ENCODE results near the gene NINJ2. TPM values are rescaled to one million over a fixed set of nuclear protein-coding genes. Genes with fewer than 3 reads are reported as not detected.

The NINJ2 gene
- total and polyA plus RNA-seq, 10 of the 15 experiments (the other 5 are each of a cell fraction or from before 2014, with no cell fraction given): 8.9 to 51.6 (median 21.3) TPM

- TF ChIP-seq, protein P1, sequence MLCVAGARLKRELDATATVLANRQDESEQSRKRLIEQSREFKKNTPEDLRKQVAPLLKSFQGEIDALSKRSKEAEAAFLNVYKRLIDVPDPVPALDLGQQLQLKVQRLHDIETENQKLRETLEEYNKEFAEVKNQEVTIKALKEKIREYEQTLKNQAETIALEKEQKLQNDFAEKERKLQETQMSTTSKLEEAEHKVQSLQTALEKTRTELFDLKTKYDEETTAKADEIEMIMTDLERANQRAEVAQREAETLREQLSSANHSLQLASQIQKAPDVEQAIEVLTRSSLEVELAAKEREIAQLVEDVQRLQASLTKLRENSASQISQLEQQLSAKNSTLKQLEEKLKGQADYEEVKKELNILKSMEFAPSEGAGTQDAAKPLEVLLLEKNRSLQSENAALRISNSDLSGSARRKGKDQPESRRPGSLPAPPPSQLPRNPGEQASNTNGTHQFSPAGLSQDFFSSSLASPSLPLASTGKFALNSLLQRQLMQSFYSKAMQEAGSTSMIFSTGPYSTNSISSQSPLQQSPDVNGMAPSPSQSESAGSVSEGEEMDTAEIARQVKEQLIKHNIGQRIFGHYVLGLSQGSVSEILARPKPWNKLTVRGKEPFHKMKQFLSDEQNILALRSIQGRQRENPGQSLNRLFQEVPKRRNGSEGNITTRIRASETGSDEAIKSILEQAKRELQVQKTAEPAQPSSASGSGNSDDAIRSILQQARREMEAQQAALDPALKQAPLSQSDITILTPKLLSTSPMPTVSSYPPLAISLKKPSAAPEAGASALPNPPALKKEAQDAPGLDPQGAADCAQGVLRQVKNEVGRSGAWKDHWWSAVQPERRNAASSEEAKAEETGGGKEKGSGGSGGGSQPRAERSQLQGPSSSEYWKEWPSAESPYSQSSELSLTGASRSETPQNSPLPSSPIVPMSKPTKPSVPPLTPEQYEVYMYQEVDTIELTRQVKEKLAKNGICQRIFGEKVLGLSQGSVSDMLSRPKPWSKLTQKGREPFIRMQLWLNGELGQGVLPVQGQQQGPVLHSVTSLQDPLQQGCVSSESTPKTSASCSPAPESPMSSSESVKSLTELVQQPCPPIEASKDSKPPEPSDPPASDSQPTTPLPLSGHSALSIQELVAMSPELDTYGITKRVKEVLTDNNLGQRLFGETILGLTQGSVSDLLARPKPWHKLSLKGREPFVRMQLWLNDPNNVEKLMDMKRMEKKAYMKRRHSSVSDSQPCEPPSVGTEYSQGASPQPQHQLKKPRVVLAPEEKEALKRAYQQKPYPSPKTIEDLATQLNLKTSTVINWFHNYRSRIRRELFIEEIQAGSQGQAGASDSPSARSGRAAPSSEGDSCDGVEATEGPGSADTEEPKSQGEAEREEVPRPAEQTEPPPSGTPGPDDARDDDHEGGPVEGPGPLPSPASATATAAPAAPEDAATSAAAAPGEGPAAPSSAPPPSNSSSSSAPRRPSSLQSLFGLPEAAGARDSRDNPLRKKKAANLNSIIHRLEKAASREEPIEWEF (IDR thresholded peaks at IDR 0.05; ENCODE audit: insufficient replicate concordance, low read depth, low read length): no peak
- no peak for TF ChIP-seq RCOR1 (conservative IDR thresholded peaks at IDR 0.05; ENCODE audit: low read depth, low read length)
These were observed 138.9 kb downstream of the NINJ2 start (continued) for GRCh38 chr12:524167-524951.

DNA sequence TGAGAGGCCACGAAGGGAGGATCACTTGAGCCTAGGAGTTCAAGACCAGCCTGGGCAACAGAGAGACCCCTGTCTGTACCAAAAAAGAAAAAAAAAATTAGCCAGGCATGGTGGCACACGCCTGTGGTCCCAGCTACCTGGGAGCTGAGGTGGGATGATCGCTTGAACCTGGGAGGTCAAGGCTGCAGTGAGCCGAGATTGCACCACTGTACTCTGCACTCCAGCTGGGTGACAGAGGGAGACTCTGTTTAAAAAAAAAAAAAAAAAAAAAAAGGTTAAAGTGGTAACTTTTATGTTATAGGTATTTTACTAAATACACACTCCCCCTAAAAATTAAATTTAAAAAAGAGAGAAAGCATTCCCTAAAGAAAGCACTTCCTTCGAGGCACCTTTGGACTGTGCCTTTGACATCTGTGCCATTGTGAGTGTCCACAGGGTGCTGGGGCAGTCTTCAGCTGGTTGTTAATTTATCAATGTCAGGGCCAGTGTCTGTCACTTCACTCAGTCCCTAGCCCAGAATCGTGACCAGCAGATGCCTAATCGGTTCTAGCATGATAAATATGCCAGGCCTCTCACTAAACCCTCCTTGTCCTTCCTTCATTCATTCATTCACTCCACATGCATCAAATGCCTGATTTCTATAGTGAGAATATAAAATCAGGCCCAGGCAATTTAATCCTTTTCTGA is 140.4 kb downstream of the NINJ2 start:
- ATAC-seq: no peak
- Histone ChIP-seq H3K36me3 (ENCODE audit: control insufficient read depth in 2 of 2, insufficient read depth in 2 of 2, low read length in 1 of 2) (no peaks in the 10 kb centered on the region), H4K20me1 (ENCODE audit: control insufficient read depth, insufficient read depth) (no peaks in the 10 kb centered on the region), H3K79me2 (ENCODE audit: control insufficient read depth, insufficient read depth, low read length) (no peaks in the 10 kb centered on the region), H3K4me2 (ENCODE audit: control insufficient read depth, insufficient read depth) (no peak overlapping the region), H2AFZ (ENCODE audit: control insufficient read depth, low read depth, low read length) (no peak overlapping the region), H3K9ac (ENCODE audit: control insufficient read depth, insufficient read depth, low read length) (no peak overlapping the region), H3K4me1 (ENCODE audit: control insufficient read depth, insufficient read depth, low read length) (no peaks in the 10 kb centered on the region), H3K4me3 (no peak overlapping the region), H3K9me3 (replicated peaks; ENCODE audit: control insufficient read depth, insufficient read depth, low read length) (no peaks in the 10 kb centered on the region), H3K27ac (ENCODE audit: control insufficient read depth, insufficient read depth) (no peak overlapping the region), H3K27me3 (replicated peaks in 1 of 2; ENCODE audit: control insufficient read depth in 2 of 2, insufficient read depth in 2 of 2, low read length in 1 of 2) (peaks cover 0 to 3% of the 10 kb centered on the region in 2 experiments; a peak in 2 of 4 replicates)
- 31% methylated on average over 7 of the region's 7 CpGs for WGBS (ENCODE audit: insufficient coverage, insufficient replicate concordance, low lambda C conversion rate, missing lambda C conversion rate)
- DNase-seq (ENCODE audit: low read depth, low spot score): no peak
- CTCF ChIA-PET: no interaction called here
- FAIRE-seq: no peak
- no TSS peak for BruUV-seq (replicated peaks)
- in situ Hi-C loops (cut with MboI): no loop called here
- POLR2A ChIA-PET: interaction anchor here (0.7 kb wide), 1 partner anchor 119 kb away, joined by 3 read pairs; no protein-coding TSS in a partner anchor
- intact Hi-C loops (cut with micrococcal nuclease; ENCODE audit: unreplicated experiment): no loop called here
- SMC1A ChIA-PET (ENCODE audit: uncharacterized antibody, unreplicated experiment): no interaction called here
- RAD21 ChIA-PET (ENCODE audit: unreplicated experiment): no interaction called here
- TF ChIP-seq FOXM1 (IDR thresholded peaks at IDR 0.05; ENCODE audit: low read depth, low read length) (no peak), SMARCA5 (IDR thresholded peaks at IDR 0.05) (no peak), MTA2 (IDR thresholded peaks at IDR 0.05; ENCODE audit: low read depth) (no peak), RELA (IDR thresholded peaks at IDR 0.05; ENCODE audit: borderline replicate concordance, partially characterized antibody) (no peak), FOS (IDR thresholded peaks at IDR 0.05; ENCODE audit: borderline replicate concordance, extremely low read depth, insufficient read length) (no peak), LARP7 (IDR thresholded peaks at IDR 0.05) (no peak), ESRRA (IDR thresholded peaks at IDR 0.05; ENCODE audit: low read length) (no peak), YBX1 (IDR thresholded peaks at IDR 0.05) (no peak), NFYB (IDR thresholded peaks at IDR 0.05; ENCODE audit: insufficient read depth, low read depth, low read length) (no peak), SREBF2 (IDR thresholded peaks at IDR 0.05; ENCODE audit: low read length) (no peak), FOXK2 (IDR thresholded peaks at IDR 0.05) (no peak), TAF1 (IDR thresholded peaks at IDR 0.05; ENCODE audit: borderline replicate concordance, low read depth, low read length) (no peak), EGR1 (IDR thresholded peaks at IDR 0.05; ENCODE audit: borderline replicate concordance in 1 of 2, low read depth in 2 of 2, low read length in 2 of 2) (no peak), BMI1 (IDR thresholded peaks at IDR 0.05; ENCODE audit: borderline replicate concordance) (no peak), CBFB (IDR thresholded peaks at IDR 0.05; ENCODE audit: low read depth) (no peak), RBBP5 (conservative IDR thresholded peaks at IDR 0.05) (no peak), HDAC6 (IDR thresholded peaks at IDR 0.05; ENCODE audit: unreplicated experiment) (no peak)

Data from GM12878 (cell line).